HG03457 (cell line): ENCODE measurements around the gene SNX27.
"Not testable (repeated sequence)": the region's sequence is repeated elsewhere in the genome, so short reads cannot be mapped to it uniquely, and the experiment has no call there.

Experiments
- ATAC-seq: cut with Tn5 transposase; IDR thresholded peaks from one replicate; pipeline ENCODE4 v1.9.1; 2021; ENCODE audit warnings: moderate number of reproducible peaks; ENCODE audit not compliant: unreplicated experiment

The SNX27 gene

GRCh38 chr1:151602550-151602949 is 9.3 kb upstream of the SNX27 start:
- not testable (repeated sequence) for ATAC-seq

GRCh38 chr1:151604291-151604690 is 7.6 kb upstream of the SNX27 start:
- ATAC-seq = no peak

- ATAC-seq = no peak
These were observed 5.5 kb upstream of the SNX27 start for GRCh38 chr1:151606384-151606783.

GRCh38 chr1:151606857-151607256 is 5.0 kb upstream of the SNX27 start:
- ATAC-seq = no peak

- no peak for ATAC-seq
These were observed 1.7 kb upstream of the SNX27 start for GRCh38 chr1:151610142-151610541.

- ATAC-seq = no peak
These were observed 511 bp upstream of the SNX27 start for GRCh38 chr1:151611288-151611790.

- no peak for ATAC-seq
These were observed 841 bp downstream of the SNX27 start for GRCh38 chr1:151612501-151613281.

GRCh38 chr1:151613282-151613780 is 1.5 kb downstream of the SNX27 start:
- no peak for ATAC-seq

- no peak for ATAC-seq
These were observed 4.1 kb downstream of the SNX27 start for GRCh38 chr1:151615711-151616504.

- ATAC-seq = no peak
These were observed 4.6 kb downstream of the SNX27 start for GRCh38 chr1:151616505-151616849.

GRCh38 chr1:151618003-151618402 is 6.2 kb downstream of the SNX27 start:
- ATAC-seq = no peak

GRCh38 chr1:151618470-151618869 is 6.6 kb downstream of the SNX27 start:
- ATAC-seq = no peak

GRCh38 chr1:151618996-151619395 is 7.1 kb downstream of the SNX27 start:
- ATAC-seq = not testable (repeated sequence)

GRCh38 chr1:151619489-151620093 is 7.7 kb downstream of the SNX27 start:
- ATAC-seq = no peak

- ATAC-seq = no peak
These were observed 8.4 kb downstream of the SNX27 start for GRCh38 chr1:151620286-151620685.

- ATAC-seq = no peak
These were observed 9.5 kb downstream of the SNX27 start for GRCh38 chr1:151621351-151621750.

GRCh38 chr1:151624783-151625182 is 12.9 kb downstream of the SNX27 start:
- no peak for ATAC-seq

GRCh38 chr1:151626740-151627334 is 15.0 kb downstream of the SNX27 start:
- ATAC-seq = no peak

GRCh38 chr1:151629278-151629677 is 17.4 kb downstream of the SNX27 start:
- no peak for ATAC-seq

GRCh38 chr1:151635479-151636072 is 23.7 kb downstream of the SNX27 start:
- ATAC-seq = no peak
